DMS53 treated with DMSO at 0.1 percent for 48 hours (cell line): ENCODE measurements around the gene IL10RA.

Experiments used
- DNase-seq: peaks from one replicate; lab custom pipeline; 2025; ENCODE audit not compliant: unreplicated experiment; lab: John Stamatoyannopoulos, UW

IL10RA gene

GRCh38 chr11:117989351-117990102 is 3.3 kb downstream of the IL10RA start:
- DNase-seq: no peak

DNA sequence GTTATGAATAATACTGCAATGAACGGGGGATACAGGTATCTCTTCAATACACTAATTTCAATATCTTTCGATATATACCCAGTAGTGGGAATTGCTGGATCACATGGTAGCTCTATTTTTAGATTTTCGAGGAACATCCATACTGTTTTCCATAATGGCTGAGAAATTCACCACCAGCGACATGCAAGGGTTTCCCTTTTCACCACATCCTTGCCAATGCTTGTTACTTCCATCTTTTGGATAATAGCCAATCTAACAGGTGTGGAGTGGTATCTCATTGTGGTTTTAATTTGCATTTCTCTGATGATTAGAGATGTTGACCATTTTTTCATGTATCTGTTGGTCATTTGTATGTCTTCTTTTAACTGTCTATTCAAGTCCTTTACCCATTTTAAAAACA is 5.9 kb downstream of the IL10RA start:
- no peak for DNase-seq

DNA sequence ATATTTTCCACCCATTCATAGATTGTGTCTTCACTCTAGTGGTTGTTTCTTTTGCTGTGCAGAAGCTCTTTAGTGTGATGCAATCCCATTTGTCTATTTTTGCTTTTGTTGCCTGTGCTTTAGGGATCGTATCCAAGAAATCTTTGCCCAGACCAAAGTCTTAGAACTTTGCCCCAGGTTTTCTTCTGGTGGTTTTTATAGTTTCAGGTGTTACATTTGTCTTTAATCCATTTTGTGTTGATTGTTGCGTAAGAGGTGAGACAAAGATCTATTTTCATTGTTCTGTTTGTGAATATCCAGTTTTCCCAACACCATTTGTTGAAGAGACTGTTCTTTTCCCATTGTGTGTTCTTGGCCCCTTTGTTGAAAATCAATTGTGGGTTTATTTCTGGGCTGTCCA is 6.4 kb downstream of the IL10RA start:
- no peak for DNase-seq

GRCh38 chr11:117993988-117994745 is 8.0 kb downstream of the IL10RA start:
- no peak for DNase-seq

DNA sequence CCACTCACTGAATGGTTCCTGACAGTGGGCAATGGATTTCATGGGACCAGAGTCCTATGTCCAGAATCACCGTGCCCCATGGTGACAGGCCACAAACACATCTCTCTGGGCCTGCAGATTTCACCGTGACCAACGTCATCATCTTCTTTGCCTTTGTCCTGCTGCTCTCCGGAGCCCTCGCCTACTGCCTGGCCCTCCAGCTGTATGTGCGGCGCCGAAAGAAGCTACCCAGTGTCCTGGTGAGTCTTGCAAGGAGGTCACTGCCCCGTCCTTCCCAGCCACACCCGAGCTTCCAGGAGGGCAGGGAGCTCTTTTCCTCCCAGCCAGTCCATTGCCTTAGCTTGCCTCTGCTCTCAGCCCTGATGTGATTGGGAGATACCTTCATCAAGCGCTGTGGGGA is 9.3 kb downstream of the IL10RA start:
- DNase-seq: no peak

DNA sequence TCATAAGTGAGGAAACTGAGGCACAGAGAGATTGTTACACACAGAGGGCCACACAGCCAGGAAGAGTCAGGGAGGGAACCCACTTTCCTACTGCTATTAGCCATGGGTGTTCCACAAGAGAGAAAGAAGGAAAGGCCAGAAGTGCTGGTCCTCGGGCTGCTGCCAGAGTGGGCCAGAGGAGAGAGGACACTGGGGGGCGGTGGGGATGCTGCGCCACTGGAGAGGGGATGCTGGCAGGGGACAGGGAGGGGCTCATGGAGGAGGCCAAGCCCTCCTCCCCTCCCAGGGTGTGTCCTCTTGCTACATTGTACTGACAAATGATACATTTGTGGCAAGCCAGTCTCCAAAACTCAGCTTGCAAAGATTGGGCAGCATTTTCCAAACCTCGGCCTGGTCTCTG is 9.9 kb downstream of the IL10RA start:
- no peak for DNase-seq

DNA sequence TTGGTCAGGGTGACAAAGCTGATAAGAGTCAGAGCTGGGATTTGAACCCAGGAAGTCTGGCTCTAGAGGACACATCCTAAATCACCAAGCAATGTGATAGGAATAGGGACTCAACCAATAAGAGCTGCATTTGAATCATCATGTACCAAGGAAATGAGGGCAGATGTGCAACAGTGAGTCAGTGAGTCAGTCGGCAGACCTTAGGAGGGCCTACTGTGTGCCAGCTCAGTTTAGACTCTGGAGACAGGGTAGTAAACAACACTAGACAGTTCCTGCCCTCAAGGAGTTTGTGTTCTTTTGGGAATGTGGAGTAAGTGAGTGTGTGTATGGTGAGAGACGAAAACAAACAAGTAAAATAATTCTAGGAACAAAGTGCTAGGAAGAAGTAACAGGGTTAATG is 11.2 kb downstream of the IL10RA start:
- DNase-seq: no peak

DNA sequence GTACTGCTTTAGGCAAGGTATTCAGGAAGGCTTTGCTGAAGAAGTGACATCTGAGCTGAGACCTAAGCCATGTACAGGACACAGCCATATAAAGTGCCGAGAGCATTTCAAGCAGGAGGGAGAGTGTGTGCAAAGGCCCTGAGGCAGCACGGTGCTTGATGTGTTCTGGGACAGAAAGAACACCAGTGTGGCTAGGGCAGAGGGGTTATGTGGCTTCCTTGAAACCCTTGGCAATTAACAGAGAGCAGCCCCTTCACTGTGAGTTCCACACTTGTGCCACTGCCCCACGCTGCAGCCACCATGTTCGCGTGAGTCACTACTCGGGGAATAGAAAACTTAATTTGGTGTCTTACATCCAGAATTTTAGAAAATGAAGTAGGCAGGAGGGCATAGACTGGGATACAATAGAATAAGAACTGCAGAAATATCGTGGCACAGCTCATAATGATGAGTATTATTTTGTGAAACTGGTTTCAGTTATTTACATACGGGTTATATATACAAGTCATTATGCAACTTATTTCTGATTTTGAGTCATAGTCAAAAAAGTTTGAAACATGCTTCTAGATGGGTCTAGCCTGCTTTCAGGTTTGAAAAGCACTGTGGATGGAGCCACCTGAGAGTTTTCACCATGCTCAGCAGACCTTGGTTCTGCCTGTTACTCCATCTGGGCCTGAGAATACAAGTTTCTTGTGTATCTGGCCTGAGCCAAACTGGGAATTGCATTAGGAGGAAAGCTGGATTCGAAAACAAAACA is 11.8 kb downstream of the IL10RA start:
- DNase-seq: no peak

DNA sequence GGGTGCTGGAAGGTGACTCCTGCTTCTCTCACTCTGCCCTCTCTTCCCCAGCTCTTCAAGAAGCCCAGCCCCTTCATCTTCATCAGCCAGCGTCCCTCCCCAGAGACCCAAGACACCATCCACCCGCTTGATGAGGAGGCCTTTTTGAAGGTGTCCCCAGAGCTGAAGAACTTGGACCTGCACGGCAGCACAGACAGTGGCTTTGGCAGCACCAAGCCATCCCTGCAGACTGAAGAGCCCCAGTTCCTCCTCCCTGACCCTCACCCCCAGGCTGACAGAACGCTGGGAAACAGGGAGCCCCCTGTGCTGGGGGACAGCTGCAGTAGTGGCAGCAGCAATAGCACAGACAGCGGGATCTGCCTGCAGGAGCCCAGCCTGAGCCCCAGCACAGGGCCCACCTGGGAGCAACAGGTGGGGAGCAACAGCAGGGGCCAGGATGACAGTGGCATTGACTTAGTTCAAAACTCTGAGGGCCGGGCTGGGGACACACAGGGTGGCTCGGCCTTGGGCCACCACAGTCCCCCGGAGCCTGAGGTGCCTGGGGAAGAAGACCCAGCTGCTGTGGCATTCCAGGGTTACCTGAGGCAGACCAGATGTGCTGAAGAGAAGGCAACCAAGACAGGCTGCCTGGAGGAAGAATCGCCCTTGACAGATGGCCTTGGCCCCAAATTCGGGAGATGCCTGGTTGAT is 12.6 kb downstream of the IL10RA start:
- DNase-seq: no peak

DNA sequence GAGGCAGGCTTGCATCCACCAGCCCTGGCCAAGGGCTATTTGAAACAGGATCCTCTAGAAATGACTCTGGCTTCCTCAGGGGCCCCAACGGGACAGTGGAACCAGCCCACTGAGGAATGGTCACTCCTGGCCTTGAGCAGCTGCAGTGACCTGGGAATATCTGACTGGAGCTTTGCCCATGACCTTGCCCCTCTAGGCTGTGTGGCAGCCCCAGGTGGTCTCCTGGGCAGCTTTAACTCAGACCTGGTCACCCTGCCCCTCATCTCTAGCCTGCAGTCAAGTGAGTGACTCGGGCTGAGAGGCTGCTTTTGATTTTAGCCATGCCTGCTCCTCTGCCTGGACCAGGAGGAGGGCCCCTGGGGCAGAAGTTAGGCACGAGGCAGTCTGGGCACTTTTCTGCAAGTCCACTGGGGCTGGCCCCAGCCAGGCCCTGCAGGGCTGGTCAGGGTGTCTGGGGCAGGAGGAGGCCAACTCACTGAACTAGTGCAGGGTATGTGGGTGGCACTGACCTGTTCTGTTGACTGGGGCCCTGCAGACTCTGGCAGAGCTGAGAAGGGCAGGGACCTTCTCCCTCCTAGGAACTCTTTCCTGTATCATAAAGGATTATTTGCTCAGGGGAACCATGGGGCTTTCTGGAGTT is 13.3 kb downstream of the IL10RA start:
- DNase-seq: no peak

DNA sequence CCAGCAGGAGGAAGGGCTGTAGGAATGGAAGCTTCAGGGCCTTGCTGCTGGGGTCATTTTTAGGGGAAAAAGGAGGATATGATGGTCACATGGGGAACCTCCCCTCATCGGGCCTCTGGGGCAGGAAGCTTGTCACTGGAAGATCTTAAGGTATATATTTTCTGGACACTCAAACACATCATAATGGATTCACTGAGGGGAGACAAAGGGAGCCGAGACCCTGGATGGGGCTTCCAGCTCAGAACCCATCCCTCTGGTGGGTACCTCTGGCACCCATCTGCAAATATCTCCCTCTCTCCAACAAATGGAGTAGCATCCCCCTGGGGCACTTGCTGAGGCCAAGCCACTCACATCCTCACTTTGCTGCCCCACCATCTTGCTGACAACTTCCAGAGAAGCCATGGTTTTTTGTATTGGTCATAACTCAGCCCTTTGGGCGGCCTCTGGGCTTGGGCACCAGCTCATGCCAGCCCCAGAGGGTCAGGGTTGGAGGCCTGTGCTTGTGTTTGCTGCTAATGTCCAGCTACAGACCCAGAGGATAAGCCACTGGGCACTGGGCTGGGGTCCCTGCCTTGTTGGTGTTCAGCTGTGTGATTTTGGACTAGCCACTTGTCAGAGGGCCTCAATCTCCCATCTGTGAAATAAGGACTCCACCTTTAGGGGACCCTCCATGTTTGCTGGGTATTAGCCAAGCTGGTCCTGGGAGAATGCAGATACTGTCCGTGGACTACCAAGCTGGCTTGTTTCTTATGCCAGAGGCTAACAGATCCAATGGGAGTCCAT is 14.1 kb downstream of the IL10RA start:
- no peak for DNase-seq

DNA sequence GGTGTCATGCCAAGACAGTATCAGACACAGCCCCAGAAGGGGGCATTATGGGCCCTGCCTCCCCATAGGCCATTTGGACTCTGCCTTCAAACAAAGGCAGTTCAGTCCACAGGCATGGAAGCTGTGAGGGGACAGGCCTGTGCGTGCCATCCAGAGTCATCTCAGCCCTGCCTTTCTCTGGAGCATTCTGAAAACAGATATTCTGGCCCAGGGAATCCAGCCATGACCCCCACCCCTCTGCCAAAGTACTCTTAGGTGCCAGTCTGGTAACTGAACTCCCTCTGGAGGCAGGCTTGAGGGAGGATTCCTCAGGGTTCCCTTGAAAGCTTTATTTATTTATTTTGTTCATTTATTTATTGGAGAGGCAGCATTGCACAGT is 14.6 kb downstream of the IL10RA start:
- no peak for DNase-seq

GRCh38 chr11:118001494-118001971 is 15.3 kb downstream of the IL10RA start:
- no peak for DNase-seq

- DNase-seq: no peak
Measured at GRCh38 chr11:118002010-118002540, 15.9 kb downstream of the IL10RA start.

DNA sequence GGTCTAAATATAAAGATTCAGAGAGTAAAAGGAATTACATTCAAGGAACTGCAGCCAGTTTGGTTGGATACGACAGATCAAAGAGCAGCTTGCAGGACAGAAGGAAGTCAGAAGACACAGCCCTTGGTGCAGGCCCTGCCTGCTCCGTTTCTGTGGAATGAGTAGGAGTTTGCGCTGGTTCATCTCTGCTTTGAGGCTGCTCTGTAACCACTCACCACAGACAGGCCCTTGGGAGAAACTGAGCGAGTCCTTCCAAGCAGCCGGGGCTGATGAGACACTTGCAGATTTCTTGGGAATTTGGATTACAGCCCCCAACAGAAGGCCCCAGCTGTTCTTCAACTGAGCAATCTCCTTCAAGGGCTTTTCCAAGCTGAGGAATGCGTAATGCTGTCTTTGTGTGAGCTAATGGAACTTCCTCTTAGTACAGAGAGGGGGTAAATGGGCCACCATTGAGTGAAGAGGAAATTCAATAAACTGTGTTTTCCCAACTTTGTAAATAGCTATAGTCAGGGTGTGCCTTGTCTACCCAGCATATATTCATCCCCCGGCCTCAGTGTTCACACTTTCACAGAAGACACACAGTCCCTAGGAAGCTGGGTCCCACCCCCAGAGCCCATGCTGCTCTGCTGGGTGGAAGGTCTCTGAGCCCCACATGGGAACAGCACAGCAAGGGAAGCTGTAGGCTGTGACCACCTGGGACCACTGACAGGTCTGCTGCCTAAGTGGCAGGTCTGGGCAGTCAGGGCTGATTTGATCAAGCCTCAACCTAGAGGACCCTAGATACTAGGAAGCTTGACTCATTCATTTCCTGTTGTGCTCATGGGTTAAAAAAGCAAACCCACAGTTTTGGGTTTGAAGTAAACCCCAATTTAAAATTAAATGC is 16.6 kb downstream of the IL10RA start:
- DNase-seq: no peak

GRCh38 chr11:118003456-118003855 is 17.3 kb downstream of the IL10RA start:
- DNase-seq: no peak

- no peak for DNase-seq
Measured at GRCh38 chr11:118004543-118005223, 18.5 kb downstream of the IL10RA start.
